Common myeloid progenitor, CD34-positive (primary cell): ENCODE results near the gene PLXDC1.

Experiments
- CTCF ChIA-PET: fragments of 350-600 bp; sonication (Branson Sonifier 250); formaldehyde crosslinking; loops from one replicate; lab custom pipeline; 2021; ENCODE audit warnings: antibody characterized with exemption; lab: Charles Lee
- POLR2A ChIA-PET: fragments of 350-600 bp; sonication (Branson Sonifier 250); formaldehyde crosslinking; loops from one replicate; lab custom pipeline; 2021; ENCODE audit warnings: antibody characterized with exemption; lab: Charles Lee
- DNase-seq, 3 donors: peaks; one replicate each; pipeline versions ENCODE4 v3.0.0 to v3.0.0-alpha.2; 2013
- H3K27ac ChIP-seq, 2 experiments: 1 replicate in 1 of 2; 2 replicates in 1 of 2; pipeline ENCODE4 v1.7.0; 2013; ENCODE audit warnings: inconsistent platforms in 2 of 2, low read length in 2 of 2, mild to moderate bottlenecking in 2 of 2, low read depth in 1 of 2, moderate library complexity in 1 of 2; ENCODE audit not compliant: severe bottlenecking in 2 of 2, insufficient read depth in 1 of 2, poor library complexity in 1 of 2
- H3K27me3 ChIP-seq, 5 experiments: replicated peaks in 2 of 5; 1 replicate in 3 of 5; 2 replicates in 2 of 5; pipeline versions ENCODE4 v1.6.1 to v1.7.0; 2013; ENCODE audit warnings: low read length in 4 of 5, mild to moderate bottlenecking in 2 of 5, moderate library complexity in 2 of 5, inconsistent platforms in 1 of 5; ENCODE audit not compliant: insufficient read depth in 5 of 5, control insufficient read depth in 4 of 5
- H3K36me3 ChIP-seq, 4 experiments: 1 replicate in 2 of 4; 2 replicates in 2 of 4; pipeline versions ENCODE4 v1.6.1 to v1.7.0; 2013; ENCODE audit warnings: low read length in 3 of 4, control low read depth in 1 of 4, mild to moderate bottlenecking in 1 of 4; ENCODE audit not compliant: control insufficient read depth in 4 of 4, insufficient read depth in 4 of 4
- H3K4me1 ChIP-seq, 4 experiments: 1 replicate in 3 of 4; 2 replicates in 1 of 4; pipeline versions ENCODE4 v1.6.1 to v1.7.1; 2013; ENCODE audit warnings: low read length in 3 of 4, mild to moderate bottlenecking in 3 of 4, control low read depth in 1 of 4, inconsistent platforms in 1 of 4, moderate library complexity in 1 of 4; ENCODE audit not compliant: control insufficient read depth in 4 of 4, insufficient read depth in 4 of 4; ENCODE audit errors: control extremely low read depth in 1 of 4
- H3K4me3 ChIP-seq, 7 experiments: 1 replicate in 4 of 7; 2 replicates in 3 of 7; pipeline versions ENCODE4 v1.5.1 to v1.7.0; 2013; ENCODE audit warnings: mild to moderate bottlenecking in 7 of 7, low read length in 6 of 7, moderate library complexity in 6 of 7, inconsistent platforms in 2 of 7, low read depth in 2 of 7, control low read depth in 1 of 7; ENCODE audit not compliant: insufficient read depth in 4 of 7, control insufficient read depth in 1 of 7; ENCODE audit errors: extremely low read depth in 1 of 7
- H3K9me3 ChIP-seq, 5 experiments: 1 replicate in 4 of 5; 2 replicates in 1 of 5; pipeline versions ENCODE4 v1.6.1 to v1.7.1; 2013; ENCODE audit warnings: low read length in 4 of 5, mild to moderate bottlenecking in 2 of 5, inconsistent platforms in 1 of 5, low read depth in 1 of 5, moderate library complexity in 1 of 5; ENCODE audit not compliant: control insufficient read depth in 4 of 5, insufficient read depth in 2 of 5; ENCODE audit errors: control extremely low read depth in 1 of 5
- WGBS: methylation state at CpG from one replicate; pipeline ENCODE4 v1.1.5; 2013; ENCODE audit not compliant: insufficient coverage; 5-methylcytosine and 5-hydroxymethylcytosine counted together

The PLXDC1 gene

GRCh38 chr17:39194089-39194984 lies 42.9 kb upstream of the PLXDC1 start:
- no peak overlapping the region for H3K4me3 ChIP-seq
- ChIA-PET POLR2A (no interaction called here), CTCF (interaction anchor here (1.0 to 1.5 kb wide), 3 partner anchors 11 to 50 kb away, joined by 4 to 6 read pairs (median 5); no protein-coding TSS in a partner anchor)
- H3K4me1 ChIP-seq = peaks cover 7 to 37% (median 34%) of the 10 kb centered on the region in 4 experiments
- H3K36me3 ChIP-seq = peaks cover 3 to 26% (median 10%) of the 10 kb centered on the region in 4 experiments
- H3K9me3 ChIP-seq = no peaks in the 10 kb centered on the region
- DNase-seq = no peak
- H3K27me3 ChIP-seq = no peaks in the 10 kb centered on the region
- 94% methylated on average over 16 of the region's 20 CpGs for WGBS
- H3K27ac ChIP-seq = no peak overlapping the region

DNA sequence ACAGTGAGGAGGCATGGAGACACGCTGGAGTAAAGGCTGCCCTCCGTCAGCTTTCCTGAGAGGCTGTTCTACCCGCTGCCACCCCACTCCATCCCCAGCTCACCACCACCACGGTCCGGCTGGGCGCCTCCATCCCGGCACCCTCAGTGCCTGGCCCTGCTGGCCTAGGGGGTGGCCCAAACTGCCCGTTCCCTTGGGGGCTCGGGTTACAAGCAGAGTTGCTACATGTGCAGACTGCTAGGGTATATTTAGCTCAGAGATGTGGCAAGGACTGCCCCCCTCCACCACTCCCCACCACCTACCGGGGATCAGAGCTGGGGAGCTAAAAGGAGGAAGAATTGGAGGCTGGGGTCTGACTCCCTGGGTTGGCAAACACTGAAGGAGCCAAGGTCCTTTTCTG lies 41.9 kb upstream of the PLXDC1 start:
- ChIA-PET POLR2A (no interaction called here), CTCF (interaction anchor here (2.4 kb wide), 1 partner anchor 19 kb away, joined by 8 read pairs; no protein-coding TSS in a partner anchor)
- no peaks in the 10 kb centered on the region for H3K9me3 ChIP-seq
- H3K27me3 ChIP-seq = no peaks in the 10 kb centered on the region
- no peak for DNase-seq
- peaks cover 3 to 28% (median 25%) of the 10 kb centered on the region in 4 experiments for H3K4me1 ChIP-seq
- H3K36me3 ChIP-seq = peaks cover 3 to 26% (median 10%) of the 10 kb centered on the region in 4 experiments
- H3K4me3 ChIP-seq = no peak overlapping the region
- WGBS = 98% methylated on average over 6 of the region's 10 CpGs
- no peak overlapping the region for H3K27ac ChIP-seq

DNA sequence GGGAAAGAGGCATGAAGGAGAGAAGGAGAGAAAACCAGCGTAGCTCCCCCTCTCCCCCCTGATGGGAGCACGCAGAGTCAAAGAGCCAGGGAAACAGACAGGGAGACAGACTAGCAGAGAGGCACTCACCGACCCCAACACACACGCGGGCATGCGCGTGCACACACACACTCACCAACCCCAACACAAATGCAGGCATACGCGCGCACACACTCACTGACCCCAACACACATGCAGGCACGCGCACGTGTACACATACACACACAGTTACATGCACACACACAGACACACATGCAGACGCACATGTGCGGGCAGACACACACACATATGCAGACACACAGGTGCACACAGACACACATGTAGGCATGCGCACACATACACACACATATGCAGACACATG lies 41.5 kb upstream of the PLXDC1 start:
- CTCF ChIA-PET = interaction anchor here (1.1 to 2.4 kb wide), 4 partner anchors 14 to 51 kb away, joined by 3 to 8 read pairs (median 6); no protein-coding TSS in a partner anchor
- Histone ChIP-seq H3K4me1 (peaks cover 0 to 24% (median 21%) of the 10 kb centered on the region in 4 experiments), H3K4me3 (no peak overlapping the region), H3K9me3 (no peaks in the 10 kb centered on the region), H3K27ac (no peak overlapping the region), H3K27me3 (no peaks in the 10 kb centered on the region), H3K36me3 (peaks cover 3 to 26% (median 10%) of the 10 kb centered on the region in 4 experiments)
- POLR2A ChIA-PET = no interaction called here
- 98% methylated on average over 9 of the region's 16 CpGs for WGBS
- no peak for DNase-seq

DNA sequence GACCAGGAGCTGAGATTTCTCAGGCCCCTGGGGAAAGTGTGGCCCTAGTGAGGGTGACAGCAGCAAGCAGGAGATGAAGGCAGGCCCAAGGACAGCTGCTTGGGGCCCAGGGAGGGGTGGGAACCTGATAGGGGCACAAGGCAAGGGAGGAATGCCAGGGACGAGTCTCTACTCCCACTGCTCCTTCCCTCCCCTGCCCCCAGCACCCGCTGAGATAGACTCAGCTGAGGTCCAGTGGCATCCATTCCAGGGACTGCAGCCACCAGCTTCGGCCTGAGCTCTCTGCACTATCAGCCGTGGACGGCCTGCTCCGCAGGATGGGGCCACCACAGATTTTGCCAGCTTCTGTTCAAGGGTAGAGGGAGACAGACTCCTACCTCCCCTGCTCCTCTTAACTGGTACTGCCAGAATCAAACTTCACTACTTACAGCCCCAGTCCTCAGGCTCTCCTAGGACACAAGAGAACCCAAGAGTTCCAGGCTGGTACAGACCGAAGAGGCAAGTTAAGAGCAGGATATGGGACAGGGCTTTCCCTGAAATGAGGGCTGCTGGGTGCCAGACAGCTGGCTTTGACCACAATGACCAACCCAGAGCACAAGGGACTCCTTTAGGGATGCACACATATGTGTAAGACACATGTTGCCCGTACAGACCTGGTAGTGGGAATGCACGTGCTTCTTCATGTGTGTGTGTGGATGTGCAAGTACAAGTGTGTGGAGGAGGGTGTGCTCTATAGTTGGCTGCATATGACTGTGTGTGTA lies 40.5 kb upstream of the PLXDC1 start:
- CTCF ChIA-PET = interaction anchor here (0.9 to 2.4 kb wide), 6 partner anchors 15 to 52 kb away, joined by 3 to 8 read pairs (median 4); no protein-coding TSS in a partner anchor

DNA sequence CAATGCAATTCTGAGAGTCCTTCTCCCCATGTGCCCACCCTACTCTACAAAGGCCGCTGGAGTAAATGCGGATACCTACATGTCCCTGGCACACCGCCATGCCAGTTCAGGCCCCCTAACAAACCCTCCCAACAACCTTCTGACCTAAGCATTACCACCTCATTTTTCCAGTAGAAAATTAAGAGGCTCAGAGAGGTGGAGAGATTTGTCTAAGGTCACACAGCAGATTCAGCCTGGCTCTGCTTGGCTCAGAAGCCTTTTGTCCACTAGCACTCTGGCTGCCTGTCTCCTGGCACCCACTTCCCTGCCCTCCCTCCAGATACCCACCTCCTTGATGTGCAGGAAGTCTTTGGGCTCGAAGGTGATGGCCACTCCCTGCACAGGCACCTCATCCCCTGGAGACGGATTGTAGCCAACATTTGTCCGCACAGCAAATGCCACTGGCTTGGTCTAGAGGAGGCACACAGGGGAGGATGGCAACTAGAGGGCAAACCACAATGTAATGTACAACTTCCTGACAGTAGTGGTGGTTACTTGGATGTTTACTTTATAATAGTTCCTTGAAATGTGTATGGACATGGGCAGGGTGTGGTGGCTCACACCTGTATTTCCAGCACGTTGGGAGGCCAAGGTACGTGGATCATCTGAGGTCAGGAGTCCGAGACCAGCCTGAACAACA lies 35.9 kb upstream of the PLXDC1 start:
- peaks cover 5 to 50% (median 29%) of the 10 kb centered on the region in 4 experiments for H3K36me3 ChIP-seq
- CTCF ChIA-PET = interaction anchor here (1.0 to 1.5 kb wide), 2 partner anchors 23 to 119 kb away, joined by 3 read pairs; no protein-coding TSS in a partner anchor

More for the DNA sequence above, 40.5 kb upstream of the PLXDC1 start:
- no peak overlapping the region for H3K27ac ChIP-seq
- H3K4me1 ChIP-seq = peaks cover 0 to 22% (median 20%) of the 10 kb centered on the region in 4 experiments
- 100% methylated on average over 5 of the region's 9 CpGs for WGBS
- peaks cover 3 to 30% (median 14%) of the 10 kb centered on the region in 4 experiments for H3K36me3 ChIP-seq
- no peaks in the 10 kb centered on the region for H3K27me3 ChIP-seq
- no peak overlapping the region for H3K4me3 ChIP-seq
- H3K9me3 ChIP-seq = no peaks in the 10 kb centered on the region
- POLR2A ChIA-PET = no interaction called here
- no peak for DNase-seq

GRCh38 chr17:39186481-39187002 lies 35.1 kb upstream of the PLXDC1 start:
- ChIA-PET POLR2A (no interaction called here), CTCF (interaction anchor here (0.9 to 1.5 kb wide), 3 partner anchors 22 to 118 kb away, joined by 3 read pairs; no protein-coding TSS in a partner anchor)

More for the DNA sequence above, 35.9 kb upstream of the PLXDC1 start:
- no peak for DNase-seq
- Histone ChIP-seq H3K27me3 (no peaks in the 10 kb centered on the region), H3K27ac (no peak overlapping the region), H3K9me3 (no peaks in the 10 kb centered on the region), H3K4me1 (peaks cover 0 to 5% (median 3%) of the 10 kb centered on the region in 4 experiments), H3K4me3 (no peak overlapping the region)
- POLR2A ChIA-PET = no interaction called here
- WGBS = 86% methylated on average over 8 of the region's 9 CpGs

More at GRCh38 chr17:39186481-39187002, 35.1 kb upstream of the PLXDC1 start:
- WGBS = 100% methylated on average over 9 of the region's 15 CpGs
- peaks cover 5 to 44% (median 26%) of the 10 kb centered on the region in 4 experiments for H3K36me3 ChIP-seq
- H3K9me3 ChIP-seq = no peaks in the 10 kb centered on the region
- peaks cover 0 to 5% (median 3%) of the 10 kb centered on the region in 4 experiments for H3K4me1 ChIP-seq
- no peaks in the 10 kb centered on the region for H3K27me3 ChIP-seq
- no peak for DNase-seq
- no peak overlapping the region for H3K27ac ChIP-seq
- no peak overlapping the region for H3K4me3 ChIP-seq
